Measurements from ENCODE around the gene CFAP68.

Gene CFAP68, protein sequence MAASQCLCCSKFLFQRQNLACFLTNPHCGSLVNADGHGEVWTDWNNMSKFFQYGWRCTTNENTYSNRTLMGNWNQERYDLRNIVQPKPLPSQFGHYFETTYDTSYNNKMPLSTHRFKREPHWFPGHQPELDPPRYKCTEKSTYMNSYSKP

DNA sequence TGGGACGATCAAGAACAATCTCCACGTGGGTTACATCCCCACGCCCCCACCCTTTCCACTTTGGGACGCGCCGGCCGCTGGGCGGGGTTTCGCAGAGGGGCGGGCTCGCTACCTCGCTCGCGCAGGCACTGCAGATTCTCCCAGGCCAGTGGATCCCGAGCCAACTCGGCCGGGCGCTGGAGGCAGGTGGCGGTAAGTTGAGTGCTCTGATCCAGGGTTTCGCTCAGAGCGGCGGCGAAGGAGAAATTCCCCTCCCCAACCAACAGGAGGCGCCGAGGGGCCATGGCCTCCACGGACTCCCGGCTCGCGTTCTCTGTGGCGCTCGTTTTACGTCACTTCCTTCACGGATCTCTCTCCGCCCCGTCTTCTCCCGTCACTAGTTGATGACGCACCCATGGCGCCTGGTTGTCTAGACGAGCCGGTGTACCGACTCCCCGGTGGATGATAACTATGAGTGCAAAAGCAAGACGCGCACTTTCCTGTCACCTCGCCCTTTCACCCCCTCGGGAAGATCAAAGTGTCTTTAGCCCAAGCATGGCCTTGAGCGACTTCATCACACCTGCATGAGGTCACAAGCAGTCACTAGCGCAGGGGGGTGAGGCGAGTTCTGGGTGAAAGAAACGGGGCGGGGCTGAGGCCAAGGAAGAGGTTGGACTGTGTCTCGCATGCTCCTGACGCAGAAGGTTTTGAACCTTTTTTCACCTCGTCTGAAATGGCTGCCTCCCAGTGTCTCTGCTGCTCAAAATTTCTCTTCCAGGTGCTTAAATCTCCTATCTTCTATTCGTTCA, at the start of gene CFAP68, which contains the start of gene FDXACB1:
Gene CFAP68 (plus strand): TSS at position 693 of the 788 bp plus-strand sequence. CDS start 20 bp downstream, at position 713.
Gene FDXACB1 (minus strand): TSS at position 317 of the 788 bp plus-strand sequence. CDS start 33 bp downstream, at position 284.
- DNase-seq = peak; percentile 78

DNA sequence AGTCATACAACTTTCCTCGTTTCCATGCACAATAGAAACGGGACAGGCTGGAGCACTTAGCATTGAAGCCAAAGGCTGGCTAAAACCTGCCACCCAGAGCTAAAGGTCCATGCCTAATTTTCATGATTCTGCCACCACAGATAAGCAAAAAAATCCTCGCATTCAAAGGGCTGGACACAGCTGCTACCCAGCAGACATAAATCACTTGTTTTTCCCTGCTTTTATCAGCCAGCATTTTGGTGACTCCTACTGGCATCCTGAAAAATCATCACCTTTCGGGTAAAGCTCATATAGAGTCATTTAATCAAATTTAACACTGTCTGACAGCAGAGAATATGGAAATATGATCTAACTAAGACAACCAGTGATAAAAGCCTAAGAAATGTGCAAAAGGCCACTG, 45.8 kb upstream of the CFAP68 start:
- DNase-seq = no peak

DNA sequence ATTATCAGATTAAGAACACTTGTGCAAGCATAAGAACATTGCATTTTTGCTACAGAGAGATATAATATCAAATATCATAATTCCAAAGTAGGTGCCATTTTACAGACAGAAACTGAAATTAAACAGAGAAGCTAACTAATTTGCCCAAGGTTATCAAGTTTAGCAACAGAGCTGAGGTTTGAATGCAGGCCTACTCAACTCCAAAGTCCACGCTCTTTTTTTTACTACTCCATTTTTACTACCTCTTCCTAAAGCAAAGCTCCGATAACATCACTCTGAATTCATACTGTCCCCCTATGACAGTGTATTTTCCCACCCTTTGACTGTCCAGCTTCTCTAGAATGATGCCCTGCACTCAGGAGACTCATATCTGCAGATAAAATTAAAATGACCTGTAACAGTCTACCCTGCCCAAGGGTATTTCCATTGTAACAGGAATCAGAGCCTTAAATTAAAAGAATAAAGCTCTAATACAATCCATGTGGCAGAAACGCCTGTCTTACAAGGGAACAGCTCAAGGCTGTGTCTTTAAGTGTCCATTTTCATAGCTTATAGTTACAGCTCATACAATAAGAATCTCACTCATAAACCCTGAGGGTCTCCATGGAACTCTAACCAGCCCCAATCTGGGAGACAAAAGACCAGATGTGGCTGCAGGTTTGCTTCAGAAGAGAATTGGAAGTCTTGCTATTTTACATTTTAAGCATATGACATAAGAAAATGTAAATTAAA, 44.7 kb upstream of the CFAP68 start:
- DNase-seq = no peak

DNA sequence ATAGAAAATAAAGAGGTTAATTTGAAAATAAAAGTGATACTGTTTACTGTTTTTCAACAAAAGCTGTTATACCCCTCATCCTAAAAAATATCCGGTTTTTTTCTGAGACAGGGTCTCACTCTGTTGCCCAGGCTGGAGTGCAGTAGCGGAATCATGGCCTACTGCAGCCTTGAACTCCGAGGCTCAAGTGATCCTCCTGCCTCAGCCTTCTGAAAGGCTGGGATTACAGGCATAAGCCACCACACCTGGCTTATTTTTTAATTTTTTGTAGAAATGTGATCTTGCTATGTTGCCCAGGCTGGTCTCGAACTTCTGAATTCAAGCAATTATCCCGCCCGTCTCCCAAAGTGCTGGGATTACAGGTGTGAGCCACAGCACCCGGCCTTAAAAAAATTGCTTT, 43.7 kb upstream of the CFAP68 start:
- no peak for DNase-seq

DNA sequence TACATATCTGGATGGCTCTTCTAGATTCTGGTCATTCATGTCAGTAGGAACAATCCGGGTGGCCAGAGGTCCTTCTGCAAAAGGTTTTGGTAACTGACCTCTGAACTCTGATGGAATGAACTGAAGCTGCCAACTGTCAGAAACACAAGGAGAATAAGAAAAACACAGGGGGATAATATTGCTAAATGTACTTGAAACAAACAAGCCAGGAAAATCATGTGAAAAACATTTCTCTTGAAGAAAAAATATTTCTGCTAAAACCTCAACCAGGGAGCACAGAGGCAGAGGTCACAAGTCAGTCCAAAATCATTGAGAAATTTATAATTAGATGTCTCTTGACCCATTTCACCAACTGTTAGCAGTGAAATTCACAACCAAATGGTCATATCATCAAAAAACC, 43.2 kb upstream of the CFAP68 start:
- DNase-seq = no peak

DNA sequence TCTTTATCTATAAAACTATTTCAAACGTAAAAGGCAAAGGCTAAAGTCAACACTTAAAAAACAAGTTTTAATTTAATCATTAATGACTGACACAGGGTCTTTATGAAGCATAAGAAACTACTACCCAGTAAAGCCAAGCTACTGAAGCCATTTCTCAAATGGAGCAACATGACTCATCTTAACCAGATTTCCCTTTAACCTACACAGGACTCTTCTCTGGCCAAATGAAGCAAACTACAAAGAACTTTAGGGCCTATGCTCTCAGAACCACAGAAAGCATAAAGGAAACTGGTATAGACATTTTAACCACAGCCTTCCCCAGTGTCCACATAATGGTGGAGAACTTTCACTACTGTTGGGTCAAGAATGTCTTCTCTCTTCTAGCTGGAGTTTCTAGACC, 42.6 kb upstream of the CFAP68 start:
- no peak for DNase-seq

DNA sequence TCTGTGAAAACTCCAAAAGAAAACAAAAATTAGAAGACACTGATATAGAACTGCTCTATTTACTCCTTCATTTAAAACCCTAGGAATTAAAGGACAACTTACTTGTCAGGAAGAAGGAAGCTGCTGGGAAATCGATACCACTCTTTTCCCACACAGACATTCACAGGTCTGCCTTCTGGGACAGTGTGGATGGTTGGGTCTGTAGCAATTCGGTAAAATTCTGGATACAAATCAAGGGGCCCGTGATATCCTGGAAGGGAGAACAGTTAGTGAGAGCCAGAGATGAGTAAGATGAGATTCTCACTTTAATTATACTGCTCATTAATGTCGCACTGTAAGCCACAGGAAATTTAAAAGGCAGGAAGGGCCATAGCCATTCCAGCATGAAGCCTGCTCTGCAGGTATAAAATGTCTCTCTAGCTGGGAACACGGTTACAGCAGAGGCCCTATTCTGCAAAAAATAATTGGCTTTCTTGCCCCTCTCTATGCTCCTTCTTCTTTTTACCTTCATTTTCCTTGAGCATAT, 41.9 kb upstream of the CFAP68 start:
- no peak for DNase-seq

DNA sequence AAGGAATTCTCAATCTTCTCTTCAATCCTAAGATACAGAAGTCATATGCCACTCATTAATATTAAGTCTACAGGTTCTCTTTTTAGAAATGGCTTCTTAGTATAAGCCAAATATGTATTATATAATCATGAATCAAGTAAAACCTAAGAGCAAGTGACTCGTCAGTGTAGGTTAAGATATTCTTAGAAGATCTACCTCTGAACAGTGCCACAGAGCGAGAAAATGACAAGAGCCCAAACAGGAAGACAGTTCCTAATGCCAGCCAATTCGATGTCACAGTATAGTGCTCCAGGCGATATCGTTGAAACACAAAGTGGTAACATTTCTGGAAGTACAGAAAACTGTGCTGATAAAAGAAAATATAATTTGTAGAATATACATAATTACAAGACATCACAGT, 41.3 kb upstream of the CFAP68 start:
- DNase-seq = no peak

DNA sequence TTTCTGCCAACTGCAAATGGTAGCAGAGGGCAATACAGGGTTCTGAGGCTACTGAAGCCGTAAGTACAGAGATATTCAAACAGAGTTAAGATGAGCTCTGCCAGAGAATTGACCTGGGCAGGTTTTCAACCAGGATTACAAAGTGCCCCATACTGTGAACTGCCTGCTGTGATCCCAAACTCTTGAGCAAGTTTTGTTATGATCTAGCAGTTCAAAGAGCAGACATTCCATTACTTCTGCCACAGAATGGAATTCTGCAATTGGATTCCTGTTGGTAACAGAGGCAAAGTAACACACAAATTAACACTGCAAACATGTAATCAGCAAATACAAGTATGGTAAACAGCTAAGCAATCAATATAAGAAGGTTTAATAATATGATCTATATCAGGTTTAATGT, 39.2 kb upstream of the CFAP68 start:
- DNase-seq = no peak

DNA sequence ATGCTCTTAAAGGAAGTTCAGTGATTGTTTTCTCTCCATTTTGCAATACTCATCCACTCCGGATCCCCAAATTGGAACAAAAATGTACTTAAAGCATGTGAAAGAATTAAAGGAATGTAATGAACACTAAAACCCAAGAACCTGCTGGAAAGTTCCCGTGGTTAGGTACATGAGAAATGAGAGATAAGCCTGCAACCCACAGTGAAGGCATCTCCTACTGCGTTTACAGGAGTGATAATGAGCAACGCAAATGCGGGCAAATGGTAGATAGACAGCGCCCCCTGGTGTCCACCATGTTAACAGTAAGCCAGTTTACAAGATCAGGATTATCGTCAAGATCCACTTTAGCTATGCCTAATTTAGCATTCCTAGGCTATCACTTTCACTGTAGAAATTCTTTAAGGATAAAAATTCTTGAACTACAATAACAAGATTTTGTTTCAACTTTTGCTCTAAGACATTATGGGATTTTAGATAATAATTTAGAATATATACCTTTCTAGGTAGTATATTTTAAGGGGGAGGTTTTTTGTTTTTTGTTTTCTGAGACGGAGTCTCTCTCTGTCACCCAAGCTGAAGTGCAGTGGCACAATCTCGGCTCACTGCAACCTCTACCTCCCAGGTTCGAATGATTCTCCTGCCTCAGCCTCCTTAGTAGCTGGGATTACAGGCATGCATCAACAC, 37.8 kb upstream of the CFAP68 start:
- DNase-seq = peak; percentile 39

DNA sequence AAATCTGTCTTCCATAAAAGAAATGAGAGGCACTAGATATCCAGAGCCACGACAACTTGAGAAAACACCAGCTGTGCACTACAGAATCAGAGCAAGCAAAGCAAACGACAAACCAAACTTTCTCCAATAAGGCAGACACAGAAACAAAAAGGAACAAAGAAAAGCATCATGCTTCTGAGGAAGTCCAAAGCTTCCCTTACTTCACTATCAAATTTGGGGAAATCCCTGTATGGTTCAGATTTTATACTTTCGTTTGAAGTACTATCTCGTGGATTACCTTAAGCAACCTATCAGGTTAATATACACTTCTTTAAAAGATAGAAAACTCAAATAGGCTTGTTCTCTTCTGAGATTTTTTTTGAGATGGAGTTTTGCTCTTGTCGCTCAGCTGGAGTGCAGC, 35.7 kb upstream of the CFAP68 start:
- DNase-seq = no peak

DNA sequence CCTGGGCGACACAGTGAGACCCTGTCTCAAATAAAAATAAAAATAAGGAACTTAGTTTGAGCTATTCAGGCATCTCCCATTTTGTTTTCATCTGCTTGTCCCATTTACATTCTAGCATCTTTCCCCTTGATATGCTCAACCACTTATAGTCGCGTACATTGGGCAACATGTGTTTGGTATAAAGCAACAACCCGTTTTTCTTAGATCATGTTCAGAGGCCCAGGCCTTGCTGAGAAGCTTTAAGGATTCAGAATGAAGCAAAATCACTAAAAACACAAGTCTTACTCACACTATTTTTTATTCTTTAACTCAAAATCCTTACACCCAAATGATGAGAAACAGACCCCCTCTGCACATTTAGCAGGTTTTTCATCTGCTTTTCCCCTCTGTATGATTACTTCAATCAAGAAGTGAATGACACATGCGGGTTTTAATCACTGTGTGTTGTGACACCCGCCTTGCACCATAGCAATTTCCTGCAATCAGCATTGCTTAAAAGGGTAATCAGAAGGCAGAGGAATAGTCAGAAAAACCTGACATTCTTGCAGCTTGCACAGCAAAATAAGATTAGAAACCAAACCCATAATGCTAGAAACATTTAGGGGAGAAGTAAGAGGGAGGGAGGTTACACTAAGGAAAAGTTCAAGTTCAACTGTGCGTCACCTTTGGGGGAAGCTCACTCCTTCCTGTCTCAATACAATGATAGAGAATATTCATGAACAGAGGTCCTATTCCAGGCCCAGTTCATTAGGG, 33.9 kb upstream of the CFAP68 start:
- no peak for DNase-seq

DNA sequence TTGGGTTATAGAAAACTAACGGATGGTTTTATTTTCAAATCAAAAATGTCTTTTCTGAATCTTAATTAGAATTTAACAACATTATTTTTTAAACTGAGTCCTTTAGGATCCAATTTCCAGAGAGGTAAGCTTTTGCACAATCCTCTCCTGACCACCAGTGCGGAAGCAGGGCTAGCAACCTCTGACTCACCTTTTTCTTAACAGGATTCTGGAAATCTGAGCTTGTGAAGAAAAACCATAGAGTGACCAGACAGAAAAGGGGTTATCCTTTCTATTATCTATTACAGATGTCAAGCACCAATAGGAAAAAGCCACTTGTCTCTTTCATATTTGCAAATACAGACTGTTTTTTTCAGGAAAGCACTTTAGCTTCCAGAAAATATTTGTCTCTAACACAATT, 33.3 kb upstream of the CFAP68 start:
- no peak for DNase-seq

DNA sequence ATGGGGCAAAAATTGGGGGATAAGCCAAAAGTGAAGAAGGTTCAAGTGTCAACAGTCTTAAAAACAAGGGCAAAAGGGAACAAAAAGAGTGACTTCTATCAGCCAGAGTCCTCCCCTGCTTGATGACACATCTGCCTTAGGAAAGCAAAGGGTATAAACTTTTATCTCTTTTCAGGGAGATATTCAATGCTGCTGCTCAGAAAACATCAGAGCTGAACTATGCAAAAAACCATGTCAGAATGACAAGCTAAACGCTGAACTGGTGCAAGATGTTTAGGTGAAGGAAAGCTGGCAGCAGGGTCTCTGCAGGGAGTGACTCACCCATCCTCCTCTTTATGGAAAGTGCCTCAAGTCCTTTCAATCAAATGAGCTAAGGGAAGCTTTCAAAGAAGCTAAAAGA, 32.7 kb upstream of the CFAP68 start:
- DNase-seq = no peak

DNA sequence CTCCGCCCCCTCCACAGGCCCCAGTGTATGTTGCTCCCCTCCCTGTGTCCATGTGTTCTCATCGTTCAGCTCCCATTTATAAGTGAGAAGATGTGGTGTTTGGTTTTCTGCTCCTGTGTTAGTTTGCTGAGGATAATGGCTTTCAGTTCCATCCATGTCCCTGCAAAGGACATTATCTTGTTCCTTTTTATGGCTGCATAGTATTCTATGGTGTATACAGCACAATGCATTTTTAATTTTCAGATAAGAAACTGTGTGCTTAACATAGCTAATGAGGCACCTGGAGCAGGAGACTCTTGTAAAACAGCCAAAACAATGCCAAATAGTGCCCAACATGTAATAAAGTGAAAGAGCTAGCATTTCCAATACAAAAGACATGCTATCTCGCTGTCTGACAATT, 29.7 kb upstream of the CFAP68 start:
- no peak for DNase-seq

DNA sequence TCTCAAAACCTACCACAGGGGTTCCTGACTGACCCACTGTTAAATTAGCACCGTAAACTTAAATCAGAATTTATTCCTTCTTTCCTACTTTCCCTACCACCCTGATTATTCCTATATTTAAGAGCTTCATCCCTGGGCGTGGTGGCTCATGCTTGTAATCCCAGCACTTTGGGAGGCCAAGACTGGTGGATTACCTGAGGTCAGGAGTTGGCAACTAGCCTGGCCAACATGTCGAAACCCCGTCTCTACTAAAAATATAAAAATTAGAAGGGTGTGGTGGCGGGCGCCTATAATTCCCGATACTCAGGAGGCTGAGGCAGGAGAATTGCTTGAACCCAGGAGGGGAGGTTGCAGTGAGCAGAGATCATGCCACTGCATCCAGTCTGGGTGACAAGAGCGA, 28.3 kb upstream of the CFAP68 start:
- DNase-seq = no peak

DNA sequence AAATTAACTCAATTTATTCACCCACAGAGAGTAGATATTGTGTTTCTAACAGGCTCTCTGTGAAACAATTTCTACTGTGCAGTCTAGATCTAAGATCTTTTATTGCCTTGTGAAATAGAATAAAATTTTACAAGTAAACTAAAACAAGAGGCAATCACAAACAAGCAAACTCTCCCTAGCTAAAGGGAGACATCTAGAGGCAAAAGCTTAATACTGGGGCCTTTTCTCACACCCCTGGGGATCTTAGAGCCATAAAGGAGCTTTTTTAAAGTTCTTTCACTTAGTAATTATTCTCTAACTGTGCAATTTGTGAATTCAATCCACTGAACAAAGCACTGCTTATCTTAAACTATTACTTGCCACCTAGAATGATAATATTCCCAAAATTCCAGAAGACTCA, 27.7 kb upstream of the CFAP68 start:
- DNase-seq = no peak

DNA sequence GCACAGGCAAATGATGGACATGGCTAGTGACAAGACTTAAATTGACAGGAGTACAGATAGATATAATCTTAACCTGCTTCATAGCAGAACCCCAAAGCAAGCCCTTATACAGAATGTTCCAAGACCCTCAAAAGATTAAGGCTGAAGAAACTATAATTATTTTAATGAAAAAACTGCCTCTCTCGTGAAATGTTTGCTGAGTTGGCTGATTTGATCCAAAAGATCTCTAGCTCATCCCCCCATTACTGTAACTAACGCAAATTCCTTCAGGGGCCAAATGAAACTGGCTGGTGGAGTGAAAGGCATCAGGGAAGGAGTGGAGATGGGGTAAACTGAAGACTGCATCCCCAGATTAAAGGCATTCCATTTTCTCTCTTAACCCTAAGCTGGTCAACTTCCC, 27.2 kb upstream of the CFAP68 start:
- DNase-seq = no peak

DNA sequence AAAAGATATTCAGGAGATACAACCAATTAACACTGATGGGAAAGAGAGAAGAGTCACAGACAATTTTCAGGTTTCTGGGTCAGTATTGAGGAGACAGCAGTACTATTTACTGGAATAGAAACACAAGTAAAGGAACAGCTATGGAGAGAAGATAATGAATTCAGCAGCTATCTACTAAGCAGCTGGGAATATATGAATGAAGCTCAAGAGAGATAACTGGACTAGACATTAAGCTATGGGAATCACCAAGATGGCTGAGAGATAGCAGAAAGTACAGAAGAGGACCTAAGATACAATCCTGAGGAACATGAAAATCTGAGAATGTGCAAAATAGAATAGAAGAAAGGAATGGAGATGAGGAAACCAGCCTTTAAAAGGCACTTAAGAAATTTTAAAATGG, 23.8 kb upstream of the CFAP68 start:
- DNase-seq = no peak

DNA sequence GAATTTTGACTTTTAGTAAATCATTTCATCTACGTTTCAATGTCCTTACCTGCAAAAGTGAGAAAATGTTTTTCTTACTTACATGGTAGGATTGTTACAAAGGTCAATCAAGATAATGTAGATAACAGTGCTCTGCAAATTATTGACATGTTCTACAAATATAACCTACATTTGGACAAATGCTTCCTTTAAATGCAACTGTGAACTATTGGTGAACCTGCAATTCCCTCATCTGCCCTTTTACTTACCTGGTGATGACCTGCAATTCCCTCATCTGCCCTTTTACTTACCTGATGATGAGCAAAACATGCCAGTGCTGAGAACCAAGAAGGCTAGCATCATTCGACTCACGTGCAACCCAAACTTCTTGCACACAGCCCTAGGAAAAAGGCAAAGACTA, 19.1 kb upstream of the CFAP68 start:
- no peak for DNase-seq

DNA sequence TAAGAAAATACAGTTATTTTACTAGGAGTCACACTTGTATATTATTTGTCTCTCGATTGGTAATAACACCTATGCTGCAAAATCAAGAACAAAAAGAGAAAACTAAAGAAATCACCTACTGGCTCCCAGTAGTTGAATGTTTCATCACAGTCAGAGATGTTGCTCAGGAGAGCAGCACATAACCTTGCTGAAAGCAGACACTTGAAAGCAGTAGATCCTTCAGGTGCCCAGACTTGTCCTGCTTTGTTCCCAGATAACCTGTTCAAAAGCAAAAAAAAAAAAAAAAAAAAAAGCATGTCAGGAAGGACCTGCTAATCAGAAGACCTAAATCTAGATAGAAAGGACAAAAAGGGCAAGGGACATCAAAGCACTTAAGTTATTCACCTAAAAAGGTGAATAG, 9.2 kb upstream of the CFAP68 start:
- no peak for DNase-seq

DNA sequence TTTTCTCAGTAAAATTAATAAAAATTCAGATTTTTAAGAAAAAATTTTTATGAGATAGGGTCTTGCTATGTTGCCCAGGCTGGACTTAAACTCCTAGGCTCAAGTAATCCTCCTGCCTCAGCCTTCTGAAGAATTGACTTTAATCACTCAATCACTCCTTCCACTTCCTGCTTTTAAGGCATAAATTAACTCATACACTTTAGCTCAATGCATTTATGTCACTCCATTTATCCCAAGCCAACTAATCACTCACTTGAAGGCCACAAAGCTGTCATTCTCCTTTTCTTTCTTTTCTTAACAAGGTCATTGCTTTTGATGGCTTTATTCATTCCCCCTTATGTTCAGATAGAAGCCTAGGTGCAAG, 8.8 kb upstream of the CFAP68 start:
- DNase-seq = no peak
